ENCODE measurements around the gene LIN28B. TPM values are rescaled to one million over a fixed set of nuclear protein-coding genes. Genes with fewer than 3 reads are reported as not detected.

LIN28B gene, protein sequence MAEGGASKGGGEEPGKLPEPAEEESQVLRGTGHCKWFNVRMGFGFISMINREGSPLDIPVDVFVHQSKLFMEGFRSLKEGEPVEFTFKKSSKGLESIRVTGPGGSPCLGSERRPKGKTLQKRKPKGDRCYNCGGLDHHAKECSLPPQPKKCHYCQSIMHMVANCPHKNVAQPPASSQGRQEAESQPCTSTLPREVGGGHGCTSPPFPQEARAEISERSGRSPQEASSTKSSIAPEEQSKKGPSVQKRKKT
- polyA plus RNA-seq (2013, experiment 1 of 2), result 71.5 TPM
- polyA plus RNA-seq (2013, experiment 2 of 2), result 69.1 TPM

DNA sequence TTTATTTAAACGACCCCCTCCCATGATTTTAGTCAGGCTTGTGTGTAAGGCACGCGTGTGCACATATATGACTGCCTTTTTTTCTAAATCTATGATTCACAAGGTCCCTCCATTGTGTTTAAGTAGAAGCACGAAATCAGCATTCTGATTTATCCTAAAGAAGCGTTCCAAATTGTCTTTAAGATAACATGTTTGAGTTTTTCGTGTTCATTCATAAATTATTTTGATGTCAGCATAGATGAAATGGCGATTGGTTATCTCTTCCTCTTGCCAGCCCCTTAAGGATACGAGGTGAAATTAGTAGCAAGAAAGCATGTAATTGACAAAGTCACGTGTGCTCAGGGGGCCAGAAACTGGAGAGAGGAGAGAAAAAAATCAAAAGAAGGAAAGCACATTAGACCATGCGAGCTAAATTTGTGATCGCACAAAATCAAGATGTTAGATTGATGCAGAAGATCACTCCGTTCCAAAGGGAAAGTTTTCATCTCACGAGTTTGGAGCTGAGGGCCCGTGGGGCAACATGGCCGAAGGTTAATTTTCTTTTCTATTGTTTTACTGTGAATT is at the start of gene LIN28B:
Gene LIN28B, plus strand, starts transcription at position 377 of the 564 bp plus-strand sequence. Its CDS starts 144 bp downstream, at position 521.
- Histone ChIP-seq H2AK5ac (ENCODE audit: low read length) (no peak within 1 kb of the TSS), H3K9ac (ENCODE audit: low read length) (peak within 1 kb of the TSS; percentile 80), H3K27ac (ENCODE audit: low read depth, low read length) (peak within 1 kb of the TSS; percentile 95), H3K23ac (ENCODE audit: low read length) (no peak within 1 kb of the TSS), H3K79me2 (ENCODE audit: control insufficient read depth, insufficient read depth, low read length) (peaks cover 6% of the 10 kb centered on the region), H3K27me3 (ENCODE audit: insufficient read depth, low read length, poor library complexity) (no peaks in the 10 kb centered on the region), H4K5ac (ENCODE audit: low read length) (peak within 1 kb of the TSS; percentile 91), H3K4ac (ENCODE audit: low read depth, low read length) (peak within 1 kb of the TSS; percentile 91), H2BK15ac (replicated peaks; ENCODE audit: low read depth) (peak within 1 kb of the TSS; percentile 88), H3K18ac (ENCODE audit: low read length) (peak within 1 kb of the TSS; percentile 97), H3K56ac (ENCODE audit: low read length) (peak within 1 kb of the TSS; percentile 92), H3K4me1 (ENCODE audit: control insufficient read depth, low read depth, low read length) (no peaks in the 10 kb centered on the region), H3K36me3 (ENCODE audit: control insufficient read depth, insufficient read depth, low read length) (no peaks in the 10 kb centered on the region), H3K4me2 (ENCODE audit: low read length) (peak within 1 kb of the TSS; percentile 38), H4K8ac (ENCODE audit: low read depth, low read length) (peak within 1 kb of the TSS; percentile 86), H2BK120ac (ENCODE audit: low read depth, low read length) (peak within 1 kb of the TSS; percentile 97), H3K79me1 (ENCODE audit: low read length) (no peaks in the 10 kb centered on the region), H3K4me3 (ENCODE audit: low read length) (peak within 1 kb of the TSS; percentile 76), H2BK5ac (ENCODE audit: low read length) (peak within 1 kb of the TSS; percentile 68)
- peak; percentile 80 for DNase-seq
- no CpG with 5 or more reads among the region's 15 CpGs for WGBS (ENCODE audit: extremely low coverage, insufficient coverage, low lambda C conversion rate)

DNA sequence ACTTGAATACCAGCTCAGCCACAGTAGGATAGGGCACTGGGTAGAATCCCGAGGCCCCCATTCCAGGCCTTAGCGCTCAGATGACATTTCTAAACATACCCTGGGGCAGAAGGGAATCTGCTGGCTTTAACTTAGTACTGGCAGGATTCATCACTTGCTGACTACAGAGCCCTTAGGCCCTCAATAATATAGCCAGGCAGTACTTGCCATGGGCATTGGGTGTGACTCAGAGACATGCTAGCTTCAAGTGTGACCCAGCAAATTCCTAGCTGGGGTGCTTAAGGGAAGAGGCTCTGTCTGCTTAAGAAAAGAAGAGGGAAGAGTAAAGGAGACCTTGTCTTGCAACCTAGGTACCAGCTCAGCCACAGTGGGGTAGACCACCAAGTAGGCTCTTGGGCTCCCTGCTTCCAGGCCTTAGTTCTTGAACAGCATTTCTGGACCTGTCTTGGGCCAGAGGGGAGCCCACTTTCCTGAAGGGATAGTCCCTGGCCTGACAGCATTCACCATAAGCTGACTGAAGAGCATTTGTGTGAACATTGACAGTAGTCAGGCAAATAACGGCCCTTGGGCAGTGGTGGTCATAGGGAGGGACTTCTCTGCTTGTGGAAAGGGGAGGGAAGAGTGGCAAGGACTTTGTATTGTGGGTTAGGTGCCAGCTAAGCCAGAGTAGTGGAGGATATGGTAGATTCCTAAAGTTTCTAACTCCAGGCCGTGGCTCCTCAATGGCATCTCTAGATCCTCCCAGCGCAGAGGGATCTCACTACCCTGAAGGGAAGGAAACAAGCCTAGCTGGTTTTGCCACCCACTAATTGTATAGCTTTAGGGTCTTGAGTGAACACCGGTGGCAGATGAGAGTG is 48.6 kb upstream of the LIN28B start:
- DNase-seq, result peak; percentile 76
- Histone ChIP-seq H2BK15ac (replicated peaks; ENCODE audit: low read depth) (no peak overlapping the region), H3K4ac (ENCODE audit: low read depth, low read length) (no peak overlapping the region), H3K4me3 (ENCODE audit: low read length) (no peak overlapping the region), H3K79me2 (ENCODE audit: control insufficient read depth, insufficient read depth, low read length) (no peaks in the 10 kb centered on the region), H2BK5ac (ENCODE audit: low read length) (no peak overlapping the region), H3K9ac (ENCODE audit: low read length) (no peak overlapping the region), H3K36me3 (ENCODE audit: control insufficient read depth, insufficient read depth, low read length) (no peaks in the 10 kb centered on the region), H3K27me3 (ENCODE audit: insufficient read depth, low read length, poor library complexity) (no peaks in the 10 kb centered on the region), H4K5ac (ENCODE audit: low read length) (no peak overlapping the region), H3K18ac (ENCODE audit: low read length) (no peak overlapping the region), H3K27ac (ENCODE audit: low read depth, low read length) (no peak overlapping the region), H3K79me1 (ENCODE audit: low read length) (no peaks in the 10 kb centered on the region), H3K4me1 (ENCODE audit: control insufficient read depth, low read depth, low read length) (no peaks in the 10 kb centered on the region), H2BK120ac (ENCODE audit: low read depth, low read length) (no peak overlapping the region), H2AK5ac (ENCODE audit: low read length) (no peak overlapping the region), H3K56ac (ENCODE audit: low read length) (no peak overlapping the region), H3K4me2 (ENCODE audit: low read length) (no peak overlapping the region), H3K23ac (ENCODE audit: low read length) (no peak overlapping the region), H4K8ac (ENCODE audit: low read depth, low read length) (no peak overlapping the region)
- no CpG with 5 or more reads among the region's 6 CpGs for WGBS (ENCODE audit: extremely low coverage, insufficient coverage, low lambda C conversion rate)

GRCh38 chr6:104908888-104909525 is 47.9 kb upstream of the LIN28B start:
- no peak overlapping the region for H3K4ac ChIP-seq (ENCODE audit: low read depth, low read length)
- H3K23ac ChIP-seq (ENCODE audit: low read length), result no peak overlapping the region
- no peak overlapping the region for H3K27ac ChIP-seq (ENCODE audit: low read depth, low read length)
- no peak overlapping the region for H2BK120ac ChIP-seq (ENCODE audit: low read depth, low read length)
- H3K4me3 ChIP-seq (ENCODE audit: low read length), result no peak overlapping the region
- no peak overlapping the region for H3K4me2 ChIP-seq (ENCODE audit: low read length)
- H3K9ac ChIP-seq (ENCODE audit: low read length), result no peak overlapping the region
- no peaks in the 10 kb centered on the region for H3K27me3 ChIP-seq (ENCODE audit: insufficient read depth, low read length, poor library complexity)
- H3K79me1 ChIP-seq (ENCODE audit: low read length), result no peaks in the 10 kb centered on the region
- DNase-seq, result no peak
- no peaks in the 10 kb centered on the region for H3K4me1 ChIP-seq (ENCODE audit: control insufficient read depth, low read depth, low read length)
- no peak overlapping the region for H4K8ac ChIP-seq (ENCODE audit: low read depth, low read length)
- H3K18ac ChIP-seq (ENCODE audit: low read length), result no peak overlapping the region
- no peak overlapping the region for H3K56ac ChIP-seq (ENCODE audit: low read length)
- no peak overlapping the region for H2BK15ac ChIP-seq (replicated peaks; ENCODE audit: low read depth)
- no peaks in the 10 kb centered on the region for H3K36me3 ChIP-seq (ENCODE audit: control insufficient read depth, insufficient read depth, low read length)
- WGBS (ENCODE audit: extremely low coverage, insufficient coverage, low lambda C conversion rate), result no CpG with 5 or more reads among the region's 2 CpGs
- no peak overlapping the region for H4K5ac ChIP-seq (ENCODE audit: low read length)
- no peak overlapping the region for H2AK5ac ChIP-seq (ENCODE audit: low read length)
- no peak overlapping the region for H2BK5ac ChIP-seq (ENCODE audit: low read length)
- H3K79me2 ChIP-seq (ENCODE audit: control insufficient read depth, insufficient read depth, low read length), result no peaks in the 10 kb centered on the region

DNA sequence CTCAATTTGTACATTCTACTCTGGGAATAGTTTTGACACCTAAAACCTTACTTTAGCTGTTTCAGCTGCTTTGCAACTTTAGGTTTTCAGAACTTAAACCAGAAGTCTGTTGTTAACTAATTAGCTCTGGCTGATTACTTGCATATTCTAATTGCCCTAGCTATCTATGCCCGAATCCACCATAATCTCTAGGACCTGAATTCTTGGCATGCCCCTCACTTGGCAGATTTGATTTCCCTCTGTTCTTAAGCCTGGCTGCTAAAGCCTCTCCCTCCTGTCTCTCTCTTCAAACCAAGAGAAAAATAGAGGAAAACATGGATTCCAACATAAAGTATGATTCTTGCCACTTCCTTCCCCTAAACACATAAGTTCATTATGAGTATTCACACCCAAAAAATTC is 35.0 kb upstream of the LIN28B start:
- Histone ChIP-seq H3K9ac (ENCODE audit: low read length) (no peak overlapping the region), H4K5ac (ENCODE audit: low read length) (no peak overlapping the region), H3K4me1 (ENCODE audit: control insufficient read depth, low read depth, low read length) (no peaks in the 10 kb centered on the region), H3K23ac (ENCODE audit: low read length) (no peak overlapping the region), H2BK5ac (ENCODE audit: low read length) (no peak overlapping the region), H3K79me2 (ENCODE audit: control insufficient read depth, insufficient read depth, low read length) (no peaks in the 10 kb centered on the region), H3K4me3 (ENCODE audit: low read length) (no peak overlapping the region), H3K4ac (ENCODE audit: low read depth, low read length) (no peak overlapping the region), H3K56ac (ENCODE audit: low read length) (no peak overlapping the region), H2BK120ac (ENCODE audit: low read depth, low read length) (no peak overlapping the region), H2BK15ac (replicated peaks; ENCODE audit: low read depth) (no peak overlapping the region), H3K27me3 (ENCODE audit: insufficient read depth, low read length, poor library complexity) (peaks cover 2% of the 10 kb centered on the region), H2AK5ac (ENCODE audit: low read length) (no peak overlapping the region), H3K18ac (ENCODE audit: low read length) (no peak overlapping the region), H3K36me3 (ENCODE audit: control insufficient read depth, insufficient read depth, low read length) (no peaks in the 10 kb centered on the region), H3K79me1 (ENCODE audit: low read length) (no peaks in the 10 kb centered on the region), H3K27ac (ENCODE audit: low read depth, low read length) (no peak overlapping the region), H4K8ac (ENCODE audit: low read depth, low read length) (no peak overlapping the region), H3K4me2 (ENCODE audit: low read length) (no peak overlapping the region)
- no CpG with 5 or more reads among the region's 1 CpG for WGBS (ENCODE audit: extremely low coverage, insufficient coverage, low lambda C conversion rate)
- peak; percentile 78 for DNase-seq

- no peaks in the 10 kb centered on the region for H3K27me3 ChIP-seq (ENCODE audit: insufficient read depth, low read length, poor library complexity)
- H3K23ac ChIP-seq (ENCODE audit: low read length), result no peak overlapping the region
- no peak overlapping the region for H4K5ac ChIP-seq (ENCODE audit: low read length)
- H3K18ac ChIP-seq (ENCODE audit: low read length), result no peak overlapping the region
- H3K36me3 ChIP-seq (ENCODE audit: control insufficient read depth, insufficient read depth, low read length), result no peaks in the 10 kb centered on the region
- no peak overlapping the region for H3K4ac ChIP-seq (ENCODE audit: low read depth, low read length)
- H3K79me2 ChIP-seq (ENCODE audit: control insufficient read depth, insufficient read depth, low read length), result no peaks in the 10 kb centered on the region
- no peak overlapping the region for H2BK15ac ChIP-seq (replicated peaks; ENCODE audit: low read depth)
- H3K4me3 ChIP-seq (ENCODE audit: low read length), result no peak overlapping the region
- no CpG with 5 or more reads among the region's 3 CpGs for WGBS (ENCODE audit: extremely low coverage, insufficient coverage, low lambda C conversion rate)
- H3K79me1 ChIP-seq (ENCODE audit: low read length), result no peaks in the 10 kb centered on the region
- H2BK5ac ChIP-seq (ENCODE audit: low read length), result no peak overlapping the region
- H4K8ac ChIP-seq (ENCODE audit: low read depth, low read length), result no peak overlapping the region
- no peak overlapping the region for H3K4me2 ChIP-seq (ENCODE audit: low read length)
- no peak overlapping the region for H3K56ac ChIP-seq (ENCODE audit: low read length)
- peak; percentile 50 for DNase-seq
- H2AK5ac ChIP-seq (ENCODE audit: low read length), result no peak overlapping the region
- no peak overlapping the region for H3K9ac ChIP-seq (ENCODE audit: low read length)
- no peak overlapping the region for H2BK120ac ChIP-seq (ENCODE audit: low read depth, low read length)
- no peaks in the 10 kb centered on the region for H3K4me1 ChIP-seq (ENCODE audit: control insufficient read depth, low read depth, low read length)
- H3K27ac ChIP-seq (ENCODE audit: low read depth, low read length), result no peak overlapping the region
Observed at GRCh38 chr6:104928141-104928540, 28.8 kb upstream of the LIN28B start.
